PC-9 (cell line): ENCODE data around the gene FBXW10.
"Not testable (repeated sequence)": the region's sequence is repeated elsewhere in the genome, so short reads cannot be mapped to it uniquely, and the experiment has no call there.

ENCODE experiments used
- EZH2 ChIP-seq: fragments of 200-600 bp; sonication (generic); IDR thresholded peaks from 2 replicates; pipeline ENCODE4 v1.8.0; 2017; ENCODE audit warnings: antibody characterized with exemption, low read depth
- TF ChIP-seq, protein P1 (sequence below): fragments of 200-600 bp; sonication (generic); conservative IDR thresholded peaks from 2 replicates; pipeline ENCODE4 v1.6.1; 2017; ENCODE audit warnings: mixed run types, antibody characterized with exemption, mild to moderate bottlenecking, moderate library complexity

DNA sequence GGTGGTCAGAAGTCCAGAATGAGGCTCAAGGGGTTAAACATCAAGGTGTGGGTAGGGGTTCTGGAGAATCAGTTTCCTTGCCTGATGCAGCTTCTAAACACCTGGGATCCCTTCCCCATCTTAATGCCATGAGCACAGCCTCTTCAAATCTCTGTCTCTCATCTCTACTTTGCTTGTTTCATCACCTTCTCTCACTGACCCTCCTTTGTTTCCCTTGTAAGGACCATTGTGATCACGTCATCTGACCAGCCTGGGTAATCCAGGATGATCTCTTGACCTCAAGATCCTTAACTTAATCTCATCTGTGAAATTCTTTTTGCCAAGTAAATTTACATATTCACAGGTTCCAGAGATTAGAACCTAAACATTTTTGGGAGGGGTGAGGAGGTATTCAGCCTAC is 42.1 kb downstream of the FBXW10 start:
- TF ChIP-seq, protein P1, sequence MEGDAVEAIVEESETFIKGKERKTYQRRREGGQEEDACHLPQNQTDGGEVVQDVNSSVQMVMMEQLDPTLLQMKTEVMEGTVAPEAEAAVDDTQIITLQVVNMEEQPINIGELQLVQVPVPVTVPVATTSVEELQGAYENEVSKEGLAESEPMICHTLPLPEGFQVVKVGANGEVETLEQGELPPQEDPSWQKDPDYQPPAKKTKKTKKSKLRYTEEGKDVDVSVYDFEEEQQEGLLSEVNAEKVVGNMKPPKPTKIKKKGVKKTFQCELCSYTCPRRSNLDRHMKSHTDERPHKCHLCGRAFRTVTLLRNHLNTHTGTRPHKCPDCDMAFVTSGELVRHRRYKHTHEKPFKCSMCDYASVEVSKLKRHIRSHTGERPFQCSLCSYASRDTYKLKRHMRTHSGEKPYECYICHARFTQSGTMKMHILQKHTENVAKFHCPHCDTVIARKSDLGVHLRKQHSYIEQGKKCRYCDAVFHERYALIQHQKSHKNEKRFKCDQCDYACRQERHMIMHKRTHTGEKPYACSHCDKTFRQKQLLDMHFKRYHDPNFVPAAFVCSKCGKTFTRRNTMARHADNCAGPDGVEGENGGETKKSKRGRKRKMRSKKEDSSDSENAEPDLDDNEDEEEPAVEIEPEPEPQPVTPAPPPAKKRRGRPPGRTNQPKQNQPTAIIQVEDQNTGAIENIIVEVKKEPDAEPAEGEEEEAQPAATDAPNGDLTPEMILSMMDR: not testable (repeated sequence)
- not testable (repeated sequence) for TF ChIP-seq EZH2
